ENCODE results near the gene CDAN1.
A peak's percentile ranks its signal among the peaks of the same experiment; 100 is the strongest.
"Not testable (repeated sequence)": the region's sequence is repeated elsewhere in the genome, so short reads cannot be mapped to it uniquely, and the experiment has no call there.

CDAN1 gene

GRCh38 chr15:42736793-42737528 is at the start of gene CDAN1:
TSS of gene CDAN1 (minus strand) at chr15:42737128. CDS start at chr15:42737102, 26 bp downstream.
- peak within 1 kb of the TSS; percentile 68 for H3K4me3 ChIP-seq (ENCODE audit: low read depth, low read length)
- DNase-seq (ENCODE audit: low read depth): peak; percentile 28
- 0 out of 2 replicates have a peak, but pooled peaks have one; percentile 1 for TF ChIP-seq CTCF (IDR thresholded peaks at IDR 0.05; ENCODE audit: control insufficient read depth, extremely low read depth, insufficient read depth)

GRCh38 chr15:42785569-42785968 is 48.6 kb upstream of the CDAN1 start:
- H3K4me3 ChIP-seq (ENCODE audit: low read depth, low read length): no peak overlapping the region
- TF ChIP-seq CTCF (IDR thresholded peaks at IDR 0.05; ENCODE audit: control insufficient read depth, extremely low read depth, insufficient read depth): no peak
- DNase-seq (ENCODE audit: low read depth): no peak

- DNase-seq (ENCODE audit: low read depth): no peak
- H3K4me3 ChIP-seq (ENCODE audit: low read depth, low read length): no peak overlapping the region
- TF ChIP-seq CTCF (IDR thresholded peaks at IDR 0.05; ENCODE audit: control insufficient read depth, extremely low read depth, insufficient read depth): no peak
Measured at GRCh38 chr15:42784705-42785104, 47.8 kb upstream of the CDAN1 start.

- H3K4me3 ChIP-seq (ENCODE audit: low read depth, low read length): no peak overlapping the region
- DNase-seq (ENCODE audit: low read depth): no peak
- no peak for TF ChIP-seq CTCF (IDR thresholded peaks at IDR 0.05; ENCODE audit: control insufficient read depth, extremely low read depth, insufficient read depth)
Measured at GRCh38 chr15:42782716-42783115, 45.8 kb upstream of the CDAN1 start.

- no peak for TF ChIP-seq CTCF (IDR thresholded peaks at IDR 0.05; ENCODE audit: control insufficient read depth, extremely low read depth, insufficient read depth)
- DNase-seq (ENCODE audit: low read depth): no peak
- H3K4me3 ChIP-seq (ENCODE audit: low read depth, low read length): no peak overlapping the region
Measured at GRCh38 chr15:42775416-42775815, 38.5 kb upstream of the CDAN1 start.

GRCh38 chr15:42772901-42773300 is 36.0 kb upstream of the CDAN1 start:
- no peak for TF ChIP-seq CTCF (IDR thresholded peaks at IDR 0.05; ENCODE audit: control insufficient read depth, extremely low read depth, insufficient read depth)
- DNase-seq (ENCODE audit: low read depth): no peak
- H3K4me3 ChIP-seq (ENCODE audit: low read depth, low read length): no peak overlapping the region

- no peak overlapping the region for H3K4me3 ChIP-seq (ENCODE audit: low read depth, low read length)
- TF ChIP-seq CTCF (IDR thresholded peaks at IDR 0.05; ENCODE audit: control insufficient read depth, extremely low read depth, insufficient read depth): no peak
- DNase-seq (ENCODE audit: low read depth): peak; percentile 17
Measured at GRCh38 chr15:42772144-42772543, 35.2 kb upstream of the CDAN1 start.

GRCh38 chr15:42766109-42766508 is 29.2 kb upstream of the CDAN1 start:
- DNase-seq (ENCODE audit: low read depth); H3K4me3 ChIP-seq (ENCODE audit: low read depth, low read length): not testable (repeated sequence)

GRCh38 chr15:42764154-42764731 is 27.3 kb upstream of the CDAN1 start:
- not testable (repeated sequence) for DNase-seq (ENCODE audit: low read depth); H3K4me3 ChIP-seq (ENCODE audit: low read depth, low read length)

- not testable (repeated sequence) for H3K4me3 ChIP-seq (ENCODE audit: low read depth, low read length); DNase-seq (ENCODE audit: low read depth)
Measured at GRCh38 chr15:42761813-42762212, 24.9 kb upstream of the CDAN1 start.

Data from LNCaP clone FGC (cell line).